DND-41 (cell line): ENCODE results near the gene DCTN1.

Source experiments
- ATAC-seq: fragments of 200-7000 bp; cut with Tn5 transposase; 3 replicates; pipeline ENCODE4 v1.9.1; 2021; ENCODE audit warnings: low read depth; ENCODE audit not compliant: insufficient read depth
- DNase-seq: peaks from one replicate; pipeline ENCODE4 v3.0.0-alpha.2; 2020
- H2AFZ ChIP-seq: 2 replicates; pipeline ENCODE4 v1.6.0; 2012; ENCODE audit warnings: low read depth, low read length
- H3K27ac ChIP-seq: 2 replicates; pipeline ENCODE4 v1.5.1; 2012; ENCODE audit warnings: low read length, inconsistent platforms
- H3K27me3 ChIP-seq: fragments of 200-600 bp; sonication (generic); 2 replicates; pipeline ENCODE4 v1.6.0; 2012; ENCODE audit warnings: low read length, mild to moderate bottlenecking, inconsistent platforms; ENCODE audit not compliant: insufficient read depth, poor library complexity
- H3K36me3 ChIP-seq: 2 replicates; pipeline ENCODE4 v1.5.1; 2012; ENCODE audit warnings: low read length, inconsistent platforms; ENCODE audit not compliant: insufficient read depth
- H3K4me1 ChIP-seq: 2 replicates; pipeline ENCODE4 v1.5.1; 2012; ENCODE audit warnings: mild to moderate bottlenecking, low read length; ENCODE audit not compliant: insufficient read depth
- H3K4me2 ChIP-seq: 2 replicates; pipeline ENCODE4 v1.6.0; 2012; ENCODE audit warnings: mild to moderate bottlenecking, moderate library complexity, low read length, inconsistent platforms; ENCODE audit not compliant: insufficient read depth
- H3K4me3 ChIP-seq, 2 experiments: fragments of 200-600 bp in 1 of 2; shearing (Covaris generic) in 1 of 2; 2 replicates each; pipeline ENCODE4 v1.5.1; 2012 to 2016; ENCODE audit warnings: inconsistent platforms in 2 of 2, low read length in 2 of 2, mild to moderate bottlenecking in 2 of 2, low read depth in 1 of 2, moderate library complexity in 1 of 2
- H3K79me2 ChIP-seq: 2 replicates; pipeline ENCODE4 v1.6.0; 2012; ENCODE audit warnings: low read length, inconsistent platforms; ENCODE audit not compliant: insufficient read depth
- H3K9ac ChIP-seq: 2 replicates; pipeline ENCODE4 v1.6.0; 2012; ENCODE audit warnings: low read depth, mild to moderate bottlenecking, inconsistent platforms, low read length, moderate library complexity
- H3K9me3 ChIP-seq: 2 replicates; pipeline ENCODE4 v1.5.1; 2012; ENCODE audit warnings: low read length, moderate library complexity, mild to moderate bottlenecking, inconsistent platforms; ENCODE audit not compliant: insufficient read depth, severe bottlenecking
- H4K20me1 ChIP-seq: 2 replicates; pipeline ENCODE4 v1.6.0; 2012; ENCODE audit warnings: low read length; ENCODE audit not compliant: insufficient read depth
- CTCF ChIP-seq: IDR thresholded peaks from 2 replicates; pipeline ENCODE4 v1.5.1; 2012; ENCODE audit warnings: borderline replicate concordance, low read length, moderate library complexity, mild to moderate bottlenecking; ENCODE audit not compliant: poor library complexity, severe bottlenecking; ENCODE audit errors: extremely low read depth
- EZH2 ChIP-seq: IDR thresholded peaks from 3 replicates; pipeline ENCODE4 v1.6.1; 2012; ENCODE audit warnings: borderline replicate concordance, low read depth, mild to moderate bottlenecking, moderate library complexity, low read length, inconsistent platforms; ENCODE audit not compliant: severe bottlenecking

The DCTN1 gene

GRCh38 chr2:74420006-74420405, 39.9 kb upstream of the DCTN1 start:
- peaks cover 16% of the 10 kb centered on the region for H3K36me3 ChIP-seq
- H4K20me1 ChIP-seq: no peaks in the 10 kb centered on the region
- no peaks in the 10 kb centered on the region for H3K27me3 ChIP-seq
- H3K4me1 ChIP-seq: peaks cover 32% of the 10 kb centered on the region
- TF ChIP-seq EZH2 (no peak), CTCF (no peak)
- no peak overlapping the region for H3K4me2 ChIP-seq
- no peak for ATAC-seq
- H3K79me2 ChIP-seq: peaks cover 12% of the 10 kb centered on the region
- H3K4me3 ChIP-seq: no peak overlapping the region
- no peak overlapping the region for H3K27ac ChIP-seq
- H2AFZ ChIP-seq: no peak overlapping the region
- H3K9me3 ChIP-seq: no peaks in the 10 kb centered on the region
- DNase-seq: no peak
- H3K9ac ChIP-seq: no peak overlapping the region

GRCh38 chr2:74419345-74419744, 39.2 kb upstream of the DCTN1 start:
- no peak for ATAC-seq
- Histone ChIP-seq H3K27ac (no peak overlapping the region), H3K4me2 (no peak overlapping the region), H3K79me2 (peaks cover 12% of the 10 kb centered on the region), H3K36me3 (peaks cover 10% of the 10 kb centered on the region), H3K4me3 (no peak overlapping the region), H2AFZ (no peak overlapping the region), H3K27me3 (no peaks in the 10 kb centered on the region), H3K9ac (no peak overlapping the region), H3K9me3 (no peaks in the 10 kb centered on the region), H4K20me1 (no peaks in the 10 kb centered on the region), H3K4me1 (peaks cover 32% of the 10 kb centered on the region)
- no peak for DNase-seq
- TF ChIP-seq EZH2 (no peak), CTCF (no peak)

- Histone ChIP-seq H3K27ac (no peak overlapping the region), H3K4me1 (peaks cover 27% of the 10 kb centered on the region), H3K36me3 (peaks cover under 1% of the 10 kb centered on the region; the same call in 1 of the 2 replicates), H4K20me1 (no peaks in the 10 kb centered on the region), H3K79me2 (peaks cover 12% of the 10 kb centered on the region), H2AFZ (no peak overlapping the region), H3K27me3 (no peaks in the 10 kb centered on the region), H3K4me3 (no peak overlapping the region), H3K9ac (no peak overlapping the region), H3K9me3 (no peaks in the 10 kb centered on the region), H3K4me2 (no peak overlapping the region)
- no peak for DNase-seq
- ATAC-seq: no peak
- TF ChIP-seq EZH2 (no peak), CTCF (no peak)
These were observed 38.2 kb upstream of the DCTN1 start for GRCh38 chr2:74418312-74418711.

GRCh38 chr2:74417763-74418162, 37.7 kb upstream of the DCTN1 start:
- Histone ChIP-seq H3K79me2 (peaks cover 8% of the 10 kb centered on the region), H2AFZ (no peak overlapping the region), H3K27ac (no peak overlapping the region), H3K9me3 (no peaks in the 10 kb centered on the region), H3K4me3 (no peak overlapping the region), H3K27me3 (no peaks in the 10 kb centered on the region), H3K9ac (no peak overlapping the region), H3K36me3 (no peaks in the 10 kb centered on the region), H4K20me1 (no peaks in the 10 kb centered on the region), H3K4me1 (peaks cover 21% of the 10 kb centered on the region), H3K4me2 (no peak overlapping the region)
- no peak for TF ChIP-seq EZH2
- no peak for TF ChIP-seq CTCF
- ATAC-seq (no peak), DNase-seq (no peak)
